ENCODE results near the gene FHIP2A.

DNA sequence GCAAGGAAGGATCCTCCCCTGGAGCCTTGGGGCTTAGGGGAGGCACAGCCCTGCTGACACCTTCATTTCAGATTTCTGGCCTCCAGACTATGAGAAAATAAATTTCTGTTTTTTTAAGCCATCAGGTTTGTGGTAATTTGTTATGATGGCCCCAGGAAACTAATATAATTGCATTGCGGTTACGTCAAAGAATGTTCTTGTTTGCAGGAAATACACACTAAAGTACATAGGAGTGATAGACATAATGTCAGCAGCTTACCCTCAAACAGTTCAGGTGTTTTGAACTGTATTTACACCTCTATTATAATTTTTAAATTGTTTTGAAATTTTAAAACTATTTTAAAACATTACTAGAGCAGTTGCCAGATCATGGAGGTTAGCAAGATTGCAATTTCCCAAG is 12.6 kb upstream of the FHIP2A start:
- TF ChIP-seq, protein P1, sequence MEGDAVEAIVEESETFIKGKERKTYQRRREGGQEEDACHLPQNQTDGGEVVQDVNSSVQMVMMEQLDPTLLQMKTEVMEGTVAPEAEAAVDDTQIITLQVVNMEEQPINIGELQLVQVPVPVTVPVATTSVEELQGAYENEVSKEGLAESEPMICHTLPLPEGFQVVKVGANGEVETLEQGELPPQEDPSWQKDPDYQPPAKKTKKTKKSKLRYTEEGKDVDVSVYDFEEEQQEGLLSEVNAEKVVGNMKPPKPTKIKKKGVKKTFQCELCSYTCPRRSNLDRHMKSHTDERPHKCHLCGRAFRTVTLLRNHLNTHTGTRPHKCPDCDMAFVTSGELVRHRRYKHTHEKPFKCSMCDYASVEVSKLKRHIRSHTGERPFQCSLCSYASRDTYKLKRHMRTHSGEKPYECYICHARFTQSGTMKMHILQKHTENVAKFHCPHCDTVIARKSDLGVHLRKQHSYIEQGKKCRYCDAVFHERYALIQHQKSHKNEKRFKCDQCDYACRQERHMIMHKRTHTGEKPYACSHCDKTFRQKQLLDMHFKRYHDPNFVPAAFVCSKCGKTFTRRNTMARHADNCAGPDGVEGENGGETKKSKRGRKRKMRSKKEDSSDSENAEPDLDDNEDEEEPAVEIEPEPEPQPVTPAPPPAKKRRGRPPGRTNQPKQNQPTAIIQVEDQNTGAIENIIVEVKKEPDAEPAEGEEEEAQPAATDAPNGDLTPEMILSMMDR (conservative IDR thresholded peaks at IDR 0.05; ENCODE audit: low read length), result no peak
- no peak for TF ChIP-seq EZH2phosphoT487 (IDR thresholded peaks at IDR 0.05; ENCODE audit: borderline replicate concordance, low read depth, low read length)

Data from OCI-LY7 (cell line).